H1 (cell line): ENCODE measurements around the gene PI16. TPM values are rescaled to one million over a fixed set of nuclear protein-coding genes. Genes with fewer than 3 reads are reported as not detected.

Experiments used
- ATF2 ChIP-seq: IDR thresholded peaks from 2 replicates; pipeline ENCODE4 v1.6.1; 2012; ENCODE audit warnings: low read length, inconsistent platforms
- HDAC6 ChIP-seq: IDR thresholded peaks from one replicate; pipeline ENCODE4 v1.7.1; 2012; ENCODE audit warnings: low read depth, mild to moderate bottlenecking, inconsistent platforms, low read length, moderate library complexity
- polyA plus RNA-seq, 7 experiments: library from polyadenylated mRNA; depleted of rRNA in 3 of 7; stranded (reverse) in 5 of 7; unstranded in 2 of 7; fragments of >200 nt in 5 of 7; fragments of 200-250 nt in 2 of 7; gene quantifications; 1 replicate in 5 of 7; 2 replicates in 1 of 7; 4 replicates in 1 of 7; pipeline versions ENCODE4 v1.2.1 to v1.2.3, GENCODE V29; 2011 to 2013; ENCODE audit warnings: missing spikeins in 2 of 7, mixed read lengths in 2 of 7
- total RNA-seq: library from RNA; stranded (reverse); fragmentation: NEBNext Ultra II Directional; extraction: Animal tissue kit (Norgen Biotek cat#: 25700); gene quantifications from 2 replicates; pipeline ENCODE4 v1.2.1, GENCODE V29; 2021

Gene PI16
- total and polyA plus RNA-seq, 2 of the 8 experiments (the other 6 are each of a cell fraction or from before 2014, with no cell fraction given) = 0.05 TPM; not detected in 1

GRCh38 chr6:36926708-36927513 is 27.6 kb upstream of the PI16 start (continued):
- TF ChIP-seq ATF2 (no peak), HDAC6 (no peak)
